GM10248 (cell line): ENCODE measurements around the gene TUBGCP6.
A peak's percentile ranks its signal among the peaks of the same experiment; 100 is the strongest.

ENCODE experiments used
- CTCF ChIA-PET: fragments of 300-600 bp; sonication (Branson Sonifier 250); formaldehyde crosslinking; extraction: SDS; loops from one replicate; lab custom pipeline; 2021; ENCODE audit warnings: antibody characterized with exemption; lab: Yijun Ruan, JAX
- POLR2A ChIA-PET: fragments of 350-650 bp; sonication (Branson Sonifier 250); formaldehyde crosslinking; extraction: SDS; loops from one replicate; lab custom pipeline; 2020; ENCODE audit warnings: antibody characterized with exemption; lab: Yijun Ruan, JAX
- DNase-seq: peaks from one replicate; pipeline ENCODE4 v3.0.0; 2012; ENCODE audit errors: extremely low spot score
- CTCF ChIP-seq: IDR thresholded peaks from 2 replicates; pipeline ENCODE4 v1.5.1; 2012; ENCODE audit warnings: mild to moderate bottlenecking, low read depth; ENCODE audit errors: extremely low read depth, missing control alignments, control extremely low read depth

The TUBGCP6 gene

GRCh38 chr22:50243685-50244419 lies 971 bp downstream of the TUBGCP6 start:
- POLR2A ChIA-PET, result interaction anchor here (0.7 kb wide), 1 partner anchor 8 kb away, joined by 3 read pairs; no protein-coding TSS in a partner anchor
- CTCF ChIA-PET, result interaction anchor here (0.9 to 3.6 kb wide), 14 partner anchors 13 to 448 kb away, joined by 3 to 13 read pairs (median 3); no protein-coding TSS in a partner anchor
- TF ChIP-seq CTCF, result no peak
- DNase-seq, result no peak

GRCh38 chr22:50242406-50242949 lies 2.3 kb downstream of the TUBGCP6 start:
- ChIA-PET POLR2A (interaction anchor here (0.6 kb wide), 1 partner anchor 265 kb away, joined by 3 read pairs; the partner anchor contains the start of genes LMF2 and NCAPH2), CTCF (interaction anchor here (0.6 to 3.0 kb wide), 15 partner anchors 8 to 379 kb away, joined by 3 to 23 read pairs (median 3); partner anchors contain the start of genes HDAC10 and SCO2)
- DNase-seq, result no peak
- no peak for TF ChIP-seq CTCF

GRCh38 chr22:50238755-50239154 lies 6.1 kb downstream of the TUBGCP6 start:
- ChIA-PET POLR2A (no interaction called here), CTCF (interaction anchor here (1.4 to 2.9 kb wide), 2 partner anchors 11 to 259 kb away, joined by 4 to 15 read pairs; no protein-coding TSS in a partner anchor)
- no peak for DNase-seq
- TF ChIP-seq CTCF, result no peak

DNA sequence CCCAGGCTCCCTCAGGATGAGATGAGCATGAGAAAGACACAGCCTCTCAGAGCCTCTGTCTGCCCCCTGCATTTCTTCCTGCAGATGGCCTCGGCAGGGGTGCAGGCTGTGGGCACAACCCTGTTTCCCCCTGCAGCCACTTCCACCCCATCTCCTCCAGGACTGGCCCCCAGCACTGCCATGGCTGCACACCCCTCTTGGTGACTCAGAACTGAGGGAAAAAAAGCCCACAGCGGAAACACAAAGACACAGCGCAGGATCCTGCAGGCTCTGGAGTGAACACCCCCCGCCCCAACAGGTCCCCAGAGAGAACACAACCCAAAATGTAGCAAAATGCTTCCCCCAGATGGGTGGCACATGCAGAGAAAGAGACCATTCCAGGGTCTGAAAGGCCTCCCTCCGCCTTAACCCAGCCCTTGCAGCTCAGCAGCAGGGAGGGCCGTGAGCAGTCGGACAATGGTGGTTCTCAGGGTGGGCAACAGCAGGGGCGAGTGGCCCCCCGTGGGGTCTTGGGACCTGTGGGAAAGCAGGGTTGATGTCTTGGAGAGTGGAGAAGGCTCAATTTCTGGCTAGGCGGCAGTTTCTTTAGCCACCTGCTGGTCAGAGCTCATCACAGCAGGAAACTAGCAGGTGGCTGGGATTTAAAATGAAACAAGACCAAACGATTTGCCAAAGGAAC lies 8.0 kb downstream of the TUBGCP6 start:
- no peak for DNase-seq
- ChIA-PET POLR2A (no interaction called here), CTCF (interaction anchor here (0.6 to 3.0 kb wide), 9 partner anchors 14 to 163 kb away, joined by 3 to 10 read pairs (median 3); partner anchors contain the start of gene HDAC10)
- peak; percentile 30 for TF ChIP-seq CTCF

GRCh38 chr22:50233223-50233622 lies 11.6 kb downstream of the TUBGCP6 start:
- no peak for DNase-seq
- TF ChIP-seq CTCF, result no peak
- ChIA-PET CTCF (interaction anchor here (1.3 to 4.3 kb wide), 4 partner anchors 8 to 27 kb away, joined by 4 to 23 read pairs (median 4); partner anchors contain the start of gene HDAC10), POLR2A (no interaction called here)
